Measurements from ENCODE around the gene MAN2B2.

DNA sequence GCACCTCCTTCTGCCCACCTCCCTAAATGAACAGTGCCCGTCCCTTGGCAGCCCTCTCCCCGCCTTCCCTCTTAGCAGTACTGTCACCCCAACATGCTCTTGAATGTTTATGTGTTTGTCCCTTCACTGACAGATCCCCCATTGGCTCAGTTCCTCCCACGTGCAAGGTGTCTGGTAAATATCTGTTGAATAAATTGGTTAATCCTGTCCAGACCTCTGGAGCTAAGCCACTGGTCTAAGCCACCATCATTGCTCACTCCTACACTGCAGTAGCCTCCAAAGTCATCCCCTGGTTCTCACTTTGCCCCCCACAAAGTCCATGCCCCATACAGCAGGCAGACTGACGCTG lies 26.1 kb upstream of the MAN2B2 start:
- TF ChIP-seq CTCF (conservative IDR thresholded peaks at IDR 0.05), result no peak
- no peak for TF ChIP-seq EZH2 (IDR thresholded peaks at IDR 0.05; ENCODE audit: low read depth)

Measured in PC-9 (cell line).